Smooth muscle cell (in vitro differentiated cells): Measurements from ENCODE around the gene USP8. TPM values are rescaled to one million over a fixed set of nuclear protein-coding genes. Genes with fewer than 3 reads are reported as not detected.

Experiments
- DNase-seq: peaks from one replicate; lab custom pipeline; 2025; ENCODE audit not compliant: unreplicated experiment; lab: John Stamatoyannopoulos, UW
- H2AFZ ChIP-seq: fragments of 200-600 bp; sonication (generic); 2 replicates; pipeline ENCODE4 v1.6.0; 2016; ENCODE audit warnings: antibody characterized with exemption, low read depth, mild to moderate bottlenecking
- H3F3A ChIP-seq: fragments of 200-600 bp; sonication (generic); 2 replicates; pipeline ENCODE4 v1.6.0; 2017; ENCODE audit warnings: antibody characterized with exemption, low read depth
- H3K27ac ChIP-seq: fragments of 200-600 bp; sonication (generic); 2 replicates; pipeline ENCODE4 v1.5.1; 2016; ENCODE audit warnings: low read depth, mild to moderate bottlenecking
- H3K27me3 ChIP-seq: fragments of 200-600 bp; sonication (generic); 2 replicates; pipeline ENCODE4 v1.6.1; 2016; ENCODE audit warnings: low read depth, mild to moderate bottlenecking
- H3K36me3 ChIP-seq: fragments of 200-600 bp; sonication (generic); 2 replicates; pipeline ENCODE4 v1.5.1; 2016; ENCODE audit warnings: low read depth
- H3K4me1 ChIP-seq: fragments of 200-600 bp; sonication (generic); 2 replicates; pipeline ENCODE4 v1.5.1; 2016; ENCODE audit warnings: low read depth
- H3K4me2 ChIP-seq: fragments of 200-600 bp; sonication (generic); 2 replicates; pipeline ENCODE4 v1.6.0; 2016; ENCODE audit warnings: mild to moderate bottlenecking
- H3K4me3 ChIP-seq: fragments of 200-600 bp; sonication (generic); 2 replicates; pipeline ENCODE4 v1.5.1; 2016; ENCODE audit warnings: mild to moderate bottlenecking
- H3K79me2 ChIP-seq: fragments of 200-600 bp; sonication (generic); 2 replicates; pipeline ENCODE4 v1.6.0; 2016; ENCODE audit warnings: low read depth, mild to moderate bottlenecking
- H3K9ac ChIP-seq: fragments of 200-600 bp; sonication (generic); 2 replicates; pipeline ENCODE4 v1.6.0; 2016; ENCODE audit warnings: low read depth
- H3K9me3 ChIP-seq: fragments of 200-600 bp; sonication (generic); replicated peaks from 2 replicates; pipeline ENCODE4 v1.5.1; 2016; ENCODE audit warnings: low read depth
- H4K20me1 ChIP-seq: fragments of 200-600 bp; sonication (generic); 2 replicates; pipeline ENCODE4 v1.6.0; 2016; ENCODE audit warnings: low read depth
- CTCF ChIP-seq: fragments of 200-600 bp; sonication (generic); IDR thresholded peaks from 2 replicates; pipeline ENCODE4 v1.5.1; 2017; ENCODE audit warnings: borderline replicate concordance, mild to moderate bottlenecking, antibody characterized with exemption; ENCODE audit not compliant: insufficient read depth, poor library complexity, severe bottlenecking
- WGBS: methylation state at CpG from one replicate; pipeline ENCODE4 v1.1.7; 2016; ENCODE audit warnings: low lambda C conversion rate; 5-methylcytosine and 5-hydroxymethylcytosine counted together
- polyA plus RNA-seq: library from polyadenylated mRNA; unstranded; fragments of >200 nt; fragmentation: Nextera tagmentation; extraction: Ambion mirVana; gene quantifications from 2 replicates; pipeline ENCODE4 v1.2.1, GENCODE V29; 2016
- small RNA-seq: library from RNA; depleted of rRNA; stranded (forward); fragments of <200 nt; gene quantifications from one replicate; pipeline ENCODE3, GENCODE V24; 2014
- total RNA-seq: library from RNA; depleted of rRNA; stranded (reverse); fragments of >200 nt; gene quantifications from 2 replicates; pipeline ENCODE4 v1.2.3, GENCODE V29; 2014

Gene USP8
- total and polyA plus RNA-seq, 2 experiments from 2014 or later = 46.0 to 50.4 TPM

- H3K36me3 ChIP-seq = peaks cover 9% of the 10 kb centered on the region
- no peaks in the 10 kb centered on the region for H3F3A ChIP-seq
- no peak overlapping the region for H3K4me3 ChIP-seq
- no peaks in the 10 kb centered on the region for H3K27me3 ChIP-seq
- H2AFZ ChIP-seq = no peak overlapping the region
- no peaks in the 10 kb centered on the region for H3K9me3 ChIP-seq
- H3K79me2 ChIP-seq = no peaks in the 10 kb centered on the region
- H3K27ac ChIP-seq = no peak overlapping the region
- no peak for DNase-seq
- no peak overlapping the region for H3K9ac ChIP-seq
- no peaks in the 10 kb centered on the region for H4K20me1 ChIP-seq
- H3K4me1 ChIP-seq = no peaks in the 10 kb centered on the region
- no peak for TF ChIP-seq CTCF
- WGBS = 58% methylated on average over 4 of the region's 4 CpGs
- H3K4me2 ChIP-seq = no peak overlapping the region
These were observed 138.8 kb downstream of the USP8 start for GRCh38 chr15:50562735-50563640.

- WGBS = over 99% methylated on average over 4 of the region's 4 CpGs
- H3F3A ChIP-seq = no peaks in the 10 kb centered on the region
- H3K4me2 ChIP-seq = no peak overlapping the region
- no peaks in the 10 kb centered on the region for H3K27me3 ChIP-seq
- H3K4me1 ChIP-seq = no peaks in the 10 kb centered on the region
- no peak for DNase-seq
- no peak overlapping the region for H3K27ac ChIP-seq
- H3K9ac ChIP-seq = no peak overlapping the region
- H3K4me3 ChIP-seq = no peak overlapping the region
- H3K9me3 ChIP-seq = no peaks in the 10 kb centered on the region
- no peaks in the 10 kb centered on the region for H4K20me1 ChIP-seq
- H3K79me2 ChIP-seq = no peaks in the 10 kb centered on the region
- H3K36me3 ChIP-seq = peaks cover 9% of the 10 kb centered on the region
- no peak overlapping the region for H2AFZ ChIP-seq
- no peak for TF ChIP-seq CTCF
These were observed 139.6 kb downstream of the USP8 start for GRCh38 chr15:50563756-50564155.

Small RNA genes lying within 50 kb of the gene (small RNA-seq; reads per million reads assigned to genes)
- 0.11 reads per million for gene RNA5SP395

Other genes starting within 250 kb of the USP8 start
- 0.31 and 1.6 TPM in 2 replicates for gene SLC27A2, start 242.2 kb upstream of the USP8 start, total RNA-seq
- 0.21 TPM in 1 of 2 replicates, not detected in the other for gene SLC27A2, start 242.2 kb upstream of the USP8 start, polyA plus RNA-seq
- gene HDC, start 158.7 kb upstream of the USP8 start, total RNA-seq = 0.22 TPM in 1 of 2 replicates, not detected in the other
- not detected in 2 replicates for gene HDC, start 158.7 kb upstream of the USP8 start, polyA plus RNA-seq
- gene GABPB1, start 69.2 kb upstream of the USP8 start, total RNA-seq = 49.3 and 49.7 TPM in 2 replicates
- gene GABPB1, start 69.2 kb upstream of the USP8 start, polyA plus RNA-seq = 21.6 and 24.1 TPM in 2 replicates
- gene USP50, start 122.3 kb downstream of the USP8 start, total RNA-seq = not detected in 2 replicates
- gene USP50, start 122.3 kb downstream of the USP8 start, polyA plus RNA-seq = not detected in 2 replicates